Stomach (tissue), 4 donors: ENCODE results near the gene VPS4B.

ENCODE experiments used
- CTCF ChIP-seq, 7 experiments: fragments of 450-650 bp in 4 of 7; fragments of 200-600 bp in 3 of 7; sonication (generic) in 3 of 7; IDR thresholded peaks; one replicate each; pipeline ENCODE4 v1.5.1; 2016 to 2019; ENCODE audit warnings: antibody characterized with exemption in 7 of 7, control low read depth in 2 of 7, mild to moderate bottlenecking in 1 of 7
- POLR2A ChIP-seq, 4 donors: fragments of 450-650 bp; IDR thresholded peaks; one replicate each; pipeline ENCODE4 v1.6.1; 2016; ENCODE audit warnings: antibody characterized with exemption in 4 of 4, control low read depth in 2 of 4, mild to moderate bottlenecking in 1 of 4, moderate library complexity in 1 of 4

GRCh38 chr18:63365876-63366212, 56.4 kb downstream of the VPS4B start:
- TF ChIP-seq POLR2A (IDR thresholded peaks at IDR 0.05), result no peak
- TF ChIP-seq CTCF (IDR thresholded peaks at IDR 0.05), result no peak
